CD8-positive, alpha-beta memory T cell (primary cell): ENCODE measurements around the gene GALM. TPM values are rescaled to one million over a fixed set of nuclear protein-coding genes. Genes with fewer than 3 reads are reported as not detected.
A peak's percentile ranks its signal among the peaks of the same experiment; 100 is the strongest.

Source experiments
- CTCF ChIA-PET: fragments of 350-600 bp; sonication (Branson Sonifier 250); formaldehyde crosslinking; loops from one replicate; lab custom pipeline; 2021; ENCODE audit warnings: antibody characterized with exemption; lab: Charles Lee
- POLR2A ChIA-PET: fragments of 350-600 bp; sonication (Branson Sonifier 250); formaldehyde crosslinking; loops from one replicate; lab custom pipeline; 2021; ENCODE audit warnings: antibody characterized with exemption; lab: Charles Lee
- DNase-seq, 5 donors: peaks; one replicate each; pipeline versions ENCODE4 v3.0.0 to v3.0.0-alpha.2; 2020 to 2022; ENCODE audit warnings: mixed read lengths in 1 of 5
- H3K27ac ChIP-seq: one replicate; pipeline ENCODE4 v1.7.0; 2013; ENCODE audit warnings: low read depth, mild to moderate bottlenecking, low read length, moderate library complexity
- H3K27me3 ChIP-seq: 2 replicates; pipeline ENCODE4 v1.7.0; 2013; ENCODE audit warnings: low read length, mild to moderate bottlenecking; ENCODE audit not compliant: insufficient read depth, poor library complexity, severe bottlenecking
- H3K36me3 ChIP-seq: 2 replicates; pipeline ENCODE4 v1.7.0; 2013; ENCODE audit warnings: mild to moderate bottlenecking, low read length, moderate library complexity; ENCODE audit not compliant: insufficient read depth
- H3K4me1 ChIP-seq: 2 replicates; pipeline ENCODE4 v1.7.0; 2013; ENCODE audit warnings: mild to moderate bottlenecking, low read length, moderate library complexity; ENCODE audit not compliant: insufficient read depth
- H3K4me3 ChIP-seq: 2 replicates; pipeline ENCODE4 v1.7.0; 2013; ENCODE audit warnings: mild to moderate bottlenecking, low read length
- H3K9me3 ChIP-seq: 2 replicates; pipeline ENCODE4 v1.7.0; 2013; ENCODE audit warnings: mild to moderate bottlenecking, low read length
- H3K27ac Mint-ChIP-seq, 8 donors: one replicate each; pipeline ENCODE4 v1.8.0; 2020 to 2021; ENCODE audit warnings: mixed read lengths in 8 of 8, mild to moderate bottlenecking in 6 of 8, inconsistent platforms in 3 of 8, moderate library complexity in 3 of 8
- H3K27me3 Mint-ChIP-seq, 2 donors: one replicate each; pipeline ENCODE4 v1.8.0; 2020 to 2021; ENCODE audit warnings: mixed read lengths in 2 of 2, mild to moderate bottlenecking in 1 of 2, moderate library complexity in 1 of 2
- H3K36me3 Mint-ChIP-seq, 3 donors: one replicate each; pipeline ENCODE4 v1.8.0; 2020 to 2021; ENCODE audit warnings: mixed read lengths in 3 of 3, inconsistent platforms in 1 of 3, mild to moderate bottlenecking in 1 of 3
- H3K4me1 Mint-ChIP-seq, 3 donors: one replicate each; pipeline ENCODE4 v1.8.0; 2020 to 2021; ENCODE audit warnings: mixed read lengths in 3 of 3, inconsistent platforms in 1 of 3, mild to moderate bottlenecking in 1 of 3
- H3K4me3 Mint-ChIP-seq, 7 donors: one replicate each; pipeline ENCODE4 v1.8.0; 2020 to 2021; ENCODE audit warnings: mixed read lengths in 7 of 7, mild to moderate bottlenecking in 6 of 7, moderate library complexity in 4 of 7, inconsistent platforms in 2 of 7
- H3K9me3 Mint-ChIP-seq, 5 donors: one replicate each; pipeline ENCODE4 v1.8.0; 2020 to 2022; ENCODE audit warnings: mixed read lengths in 5 of 5, mild to moderate bottlenecking in 3 of 5, moderate library complexity in 2 of 5, inconsistent platforms in 1 of 5
- polyA plus RNA-seq: library from polyadenylated mRNA; unstranded; fragments of 300-500 nt; fragmentation: Illumina TruSeq; gene quantifications from one replicate; pipeline ENCODE4 v1.2.3, GENCODE V29; 2021
- total RNA-seq, 2 experiments: library from RNA; stranded (reverse); gene quantifications; one replicate each; pipeline ENCODE4 v1.2.3, GENCODE V29; 2021

The GALM gene
- total and polyA plus RNA-seq, 3 experiments from 2014 or later, result 51.4 to 109 (median 107) TPM

DNA sequence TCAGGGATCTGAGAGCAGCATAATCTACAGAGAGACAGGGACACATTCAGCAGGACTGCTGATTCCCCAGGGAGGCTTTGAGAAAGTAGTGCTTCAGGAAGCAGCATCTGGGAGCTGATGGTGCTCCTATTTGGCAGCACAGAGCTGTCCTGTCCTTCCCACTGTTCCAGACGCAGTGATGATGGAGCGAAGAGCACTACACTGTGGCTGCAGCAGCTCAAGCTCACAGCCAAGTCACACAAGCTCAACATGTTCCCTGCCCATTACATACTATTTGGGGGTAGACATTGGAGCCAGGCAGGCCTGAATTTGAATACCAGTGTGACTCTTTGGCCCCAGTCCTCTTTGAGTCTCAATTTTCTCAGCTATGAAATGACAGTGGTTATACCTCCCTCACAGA is 15.2 kb upstream of the GALM start:
- Mint-ChIP-seq H3K4me1 (peaks cover 39 to 63% (median 53%) of the 10 kb centered on the region in 3 donors), H3K4me3 (no peak overlapping the region), H3K9me3 (peaks cover 0 to 3% (median 0%) of the 10 kb centered on the region in 5 donors), H3K27ac (peak overlapping the region in 2 of 8 donors; percentile 28 to 51), H3K27me3 (no peaks in the 10 kb centered on the region), H3K36me3 (peaks cover 0 to 8% (median 1%) of the 10 kb centered on the region in 3 donors)
- no peak overlapping the region for H3K27ac ChIP-seq
- no peaks in the 10 kb centered on the region for H3K36me3 ChIP-seq
- no peaks in the 10 kb centered on the region for H3K27me3 ChIP-seq
- ChIA-PET CTCF (interaction anchor here (4.8 kb wide), 1 partner anchor 47 kb away, joined by 24 read pairs; the partner anchor contains the start of gene HNRNPLL), POLR2A (no interaction called here)
- no peak for DNase-seq
- H3K4me3 ChIP-seq, result no peak overlapping the region
- H3K9me3 ChIP-seq, result no peaks in the 10 kb centered on the region
- H3K4me1 ChIP-seq, result peaks cover 42% of the 10 kb centered on the region

DNA sequence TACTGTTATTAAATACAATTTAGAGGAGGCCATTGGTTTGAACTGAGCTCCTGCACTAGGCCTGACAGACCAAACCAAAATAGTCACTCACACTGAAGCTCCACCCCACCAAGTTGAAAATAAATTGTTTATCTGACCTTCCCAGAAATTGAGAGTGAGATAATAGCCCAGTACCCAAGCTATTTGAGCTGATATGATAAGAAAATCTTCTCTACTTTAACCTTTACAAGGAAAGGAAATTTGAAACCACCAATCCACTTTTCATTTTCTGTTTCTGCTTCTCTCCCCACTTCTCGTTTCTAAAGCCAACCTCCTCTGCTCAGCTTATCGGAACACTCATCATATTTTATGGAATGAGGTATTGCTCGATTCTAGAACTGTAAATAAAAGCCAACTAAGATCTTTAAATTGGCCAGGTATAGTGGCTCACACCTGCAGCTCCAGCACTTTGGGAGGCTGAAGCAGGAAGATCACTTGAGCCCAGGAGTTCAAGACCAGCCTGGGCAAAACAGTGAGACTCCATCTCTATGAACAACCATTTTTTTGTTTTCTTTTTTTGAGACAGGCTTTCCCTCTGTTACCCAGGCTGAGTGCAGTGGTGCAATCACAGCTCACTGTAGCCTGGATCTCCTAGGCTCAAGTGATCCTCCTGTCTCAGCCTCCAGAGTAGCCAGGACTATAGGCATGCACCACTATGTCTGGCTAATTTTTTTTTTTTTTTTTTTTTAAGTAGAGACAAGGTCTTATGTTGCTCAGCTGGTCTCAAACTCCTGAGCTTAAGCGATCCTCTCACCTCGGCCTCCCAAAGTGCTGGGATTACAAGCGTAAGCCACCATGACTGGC is 13.3 kb upstream of the GALM start:
- H3K4me3 Mint-ChIP-seq, result peak overlapping the region in 6 of 7 donors; percentile 10 to 78 (median 62)
- Histone ChIP-seq H3K27ac (peak overlapping the region; percentile 22), H3K9me3 (no peaks in the 10 kb centered on the region), H3K4me1 (peaks cover 41% of the 10 kb centered on the region), H3K36me3 (no peaks in the 10 kb centered on the region), H3K27me3 (no peaks in the 10 kb centered on the region), H3K4me3 (peak overlapping the region; percentile 13)
- POLR2A ChIA-PET, result interaction anchor here (0.6 to 1.8 kb wide), 6 partner anchors 12 to 640 kb away, joined by 3 to 13 read pairs (median 5); partner anchors contain the start of gene GALM
- DNase-seq, result no peak
- H3K27ac Mint-ChIP-seq, result peak overlapping the region; percentile 85 to 98 (median 93)
- H3K36me3 Mint-ChIP-seq, result peaks cover 0 to 8% (median 3%) of the 10 kb centered on the region in 3 donors
- CTCF ChIA-PET, result interaction anchor here (0.6 to 4.8 kb wide), 8 partner anchors 9 to 81 kb away, joined by 3 to 24 read pairs (median 4); partner anchors contain the start of genes GALM and HNRNPLL
- H3K9me3 Mint-ChIP-seq, result peaks cover 0 to 3% (median 0%) of the 10 kb centered on the region in 5 donors
- H3K27me3 Mint-ChIP-seq, result no peaks in the 10 kb centered on the region
- H3K4me1 Mint-ChIP-seq, result peaks cover 40 to 64% (median 58%) of the 10 kb centered on the region in 3 donors

DNA sequence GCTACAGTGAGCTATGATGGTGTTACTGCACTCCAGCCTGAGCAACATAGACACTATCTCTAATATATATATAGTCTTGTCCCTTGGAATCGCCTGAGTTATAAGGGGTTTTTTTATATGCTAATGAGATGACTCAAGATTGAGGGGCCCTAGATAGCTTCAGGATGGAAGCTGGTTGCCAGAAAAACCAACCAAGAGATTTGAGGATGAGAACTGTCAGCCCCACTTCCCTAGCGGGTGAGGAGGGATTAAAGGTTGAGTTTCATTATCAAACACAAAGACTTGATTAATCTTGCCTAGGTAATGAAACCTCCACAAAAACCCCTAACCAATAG is 12.6 kb upstream of the GALM start:
- H3K27ac Mint-ChIP-seq, result peak overlapping the region; percentile 85 to 98 (median 94)
- no peaks in the 10 kb centered on the region for H3K36me3 ChIP-seq
- H3K9me3 ChIP-seq, result no peaks in the 10 kb centered on the region
- H3K27me3 ChIP-seq, result no peaks in the 10 kb centered on the region
- DNase-seq, result no peak
- no peaks in the 10 kb centered on the region for H3K9me3 Mint-ChIP-seq
- H3K36me3 Mint-ChIP-seq, result peaks cover 0 to 2% (median 2%) of the 10 kb centered on the region in 3 donors
- peak overlapping the region; percentile 1 to 87 (median 70) for H3K4me3 Mint-ChIP-seq
- ChIA-PET CTCF (interaction anchor here (1.0 to 4.8 kb wide), 8 partner anchors 9 to 55 kb away, joined by 3 to 24 read pairs (median 4); partner anchors contain the start of genes GALM and HNRNPLL), POLR2A (interaction anchor here (1.1 to 1.8 kb wide), 4 partner anchors 11 to 97 kb away, joined by 4 to 13 read pairs (median 5); partner anchors contain the start of gene GALM)
- H3K4me3 ChIP-seq, result peak overlapping the region; percentile 13
- H3K4me1 Mint-ChIP-seq, result peaks cover 33 to 59% (median 52%) of the 10 kb centered on the region in 3 donors
- peaks cover 34% of the 10 kb centered on the region for H3K4me1 ChIP-seq
- H3K27ac ChIP-seq, result no peak overlapping the region
- no peaks in the 10 kb centered on the region for H3K27me3 Mint-ChIP-seq

DNA sequence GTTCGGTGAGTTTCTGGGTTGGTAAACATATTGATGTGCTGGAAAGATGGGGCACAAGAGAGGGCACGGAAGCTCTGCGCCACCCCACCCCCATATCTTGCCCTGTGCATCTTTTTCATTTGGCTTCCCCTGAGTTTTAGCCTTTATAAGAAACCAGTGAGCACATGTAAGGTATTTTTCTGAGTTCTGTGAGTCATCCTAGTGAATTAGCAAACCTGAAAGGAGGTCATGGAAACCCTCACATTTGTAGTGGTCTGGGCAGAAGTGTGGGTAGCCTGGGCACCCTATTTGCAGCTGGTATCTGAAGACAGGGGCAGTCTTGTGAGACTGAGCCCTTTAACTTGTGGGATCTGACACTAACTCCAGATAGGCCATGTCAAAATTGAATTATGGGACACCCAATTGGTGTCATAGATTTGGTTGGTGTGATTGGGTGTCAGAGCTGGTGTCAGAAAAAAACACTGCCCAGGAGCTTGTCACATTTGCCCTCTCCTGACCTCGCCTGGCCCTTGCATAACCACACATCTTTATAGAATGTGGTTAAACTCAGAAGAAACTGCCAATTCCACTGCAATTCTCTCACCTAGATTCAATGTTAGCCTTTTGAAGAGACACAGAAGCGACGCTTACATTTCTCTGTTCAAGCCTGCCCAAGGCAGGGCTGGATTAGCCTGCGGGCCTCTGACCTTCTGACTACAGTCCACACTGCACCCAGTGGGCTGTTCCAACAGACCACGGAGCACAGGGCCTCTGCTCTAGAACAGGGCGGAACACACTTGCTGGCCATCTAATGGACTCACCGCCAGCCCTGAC is 12.0 kb upstream of the GALM start:
- H3K27ac Mint-ChIP-seq, result peak overlapping the region; percentile 85 to 98 (median 94)
- H3K27me3 Mint-ChIP-seq, result no peaks in the 10 kb centered on the region
- H3K4me1 Mint-ChIP-seq, result peaks cover 30 to 59% (median 51%) of the 10 kb centered on the region in 3 donors
- H3K9me3 Mint-ChIP-seq, result no peaks in the 10 kb centered on the region
- H3K4me1 ChIP-seq, result peaks cover 29% of the 10 kb centered on the region
- peaks cover 0 to 2% (median 0%) of the 10 kb centered on the region in 3 donors for H3K36me3 Mint-ChIP-seq
- no peaks in the 10 kb centered on the region for H3K27me3 ChIP-seq
- CTCF ChIA-PET, result interaction anchor here (1.0 to 4.8 kb wide), 7 partner anchors 10 to 56 kb away, joined by 3 to 24 read pairs (median 4); partner anchors contain the start of genes GALM and HNRNPLL
- H3K4me3 Mint-ChIP-seq, result peak overlapping the region; percentile 1 to 87 (median 70)
- H3K36me3 ChIP-seq, result no peaks in the 10 kb centered on the region
- POLR2A ChIA-PET, result interaction anchor here (1.1 to 2.2 kb wide), 5 partner anchors 10 to 97 kb away, joined by 4 to 13 read pairs (median 5); partner anchors contain the start of gene GALM
- H3K4me3 ChIP-seq, result peak overlapping the region; percentile 13
- H3K27ac ChIP-seq, result peak overlapping the region; percentile 20
- DNase-seq, result peak in 4 of 5 donors; percentile 25 to 65 (median 34)
- no peaks in the 10 kb centered on the region for H3K9me3 ChIP-seq

DNA sequence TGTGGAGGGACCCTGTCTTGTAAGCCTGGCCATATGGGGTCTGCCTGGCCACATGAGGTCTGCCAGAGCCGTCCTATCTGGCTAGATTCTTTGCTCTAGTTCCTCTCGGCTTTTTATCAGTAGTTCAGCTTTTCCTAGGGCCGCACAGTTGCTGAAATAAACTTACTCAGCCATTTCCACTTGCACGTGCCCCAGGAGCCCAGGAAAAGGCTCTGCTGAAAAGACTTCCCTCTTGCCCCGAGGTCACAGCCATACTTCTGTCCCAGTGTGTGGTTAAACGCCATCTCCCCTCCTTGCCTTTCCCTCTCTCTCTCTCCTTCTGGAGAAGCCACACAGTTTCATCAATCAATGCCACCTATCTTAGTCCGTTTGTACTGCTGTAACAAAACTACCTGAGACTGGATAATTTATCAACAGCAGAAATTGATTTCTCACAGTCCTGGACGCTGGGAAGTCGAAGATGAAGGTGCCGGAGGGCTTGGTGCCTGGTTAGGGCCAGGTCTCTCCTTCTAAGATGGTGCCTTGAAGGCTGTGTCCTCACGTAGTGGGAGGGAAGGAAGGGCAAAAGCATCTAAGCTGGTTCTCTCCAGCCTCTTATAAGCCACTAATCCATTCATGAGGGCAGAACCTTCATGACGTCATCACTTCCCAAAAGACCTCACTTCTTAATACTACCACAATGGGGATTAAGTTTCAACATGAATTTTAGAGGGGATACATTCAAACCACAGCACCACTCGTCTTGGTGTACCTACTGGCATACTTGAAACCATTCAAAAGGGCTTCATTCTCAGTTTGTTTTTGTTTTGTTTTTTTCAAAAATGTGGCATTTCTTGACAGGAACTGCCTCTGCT is 11.2 kb upstream of the GALM start:
- peaks cover 30 to 65% (median 55%) of the 10 kb centered on the region in 3 donors for H3K4me1 Mint-ChIP-seq
- DNase-seq, result no peak
- no peaks in the 10 kb centered on the region for H3K36me3 ChIP-seq
- no peaks in the 10 kb centered on the region for H3K27me3 Mint-ChIP-seq
- H3K9me3 Mint-ChIP-seq, result no peaks in the 10 kb centered on the region
- H3K27ac ChIP-seq, result peak overlapping the region; percentile 20
- H3K4me1 ChIP-seq, result peaks cover 29% of the 10 kb centered on the region
- POLR2A ChIA-PET, result interaction anchor here (0.6 to 2.2 kb wide), 4 partner anchors 9 to 12 kb away, joined by 3 to 13 read pairs (median 6); partner anchors contain the start of gene GALM
- CTCF ChIA-PET, result interaction anchor here (2.7 to 4.8 kb wide), 2 partner anchors 12 to 51 kb away, joined by 18 to 24 read pairs; partner anchors contain the start of genes GALM and HNRNPLL
- H3K27ac Mint-ChIP-seq, result peak overlapping the region; percentile 85 to 98 (median 94)
- no peaks in the 10 kb centered on the region for H3K27me3 ChIP-seq
- no peaks in the 10 kb centered on the region for H3K9me3 ChIP-seq
- peak overlapping the region in 6 of 7 donors; percentile 1 to 78 (median 50) for H3K4me3 Mint-ChIP-seq
- H3K36me3 Mint-ChIP-seq, result peaks cover 0 to 2% (median 0%) of the 10 kb centered on the region in 3 donors
- H3K4me3 ChIP-seq, result no peak overlapping the region

DNA sequence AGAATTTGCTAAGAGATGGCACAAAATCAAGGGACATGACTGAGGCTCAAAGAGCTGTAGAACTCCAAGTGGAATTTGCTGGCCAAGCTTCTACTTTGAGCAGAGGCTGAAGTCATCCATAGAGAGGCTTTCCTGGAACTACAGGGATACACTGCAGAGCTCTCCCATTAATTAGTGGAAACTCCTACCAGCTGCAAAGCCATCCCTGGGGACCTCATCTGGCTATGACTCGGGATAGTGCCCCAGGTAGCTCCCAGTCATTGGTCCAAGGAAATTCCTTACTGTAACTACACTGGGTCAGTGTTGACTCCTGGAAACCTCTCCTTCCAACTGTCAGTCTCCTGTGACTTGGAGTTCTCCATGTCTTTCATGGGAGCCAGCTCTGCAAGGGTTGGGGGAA is 10.5 kb upstream of the GALM start:
- Histone ChIP-seq H3K9me3 (no peaks in the 10 kb centered on the region), H3K36me3 (no peaks in the 10 kb centered on the region), H3K4me1 (peaks cover 29% of the 10 kb centered on the region), H3K4me3 (no peak overlapping the region), H3K27me3 (no peaks in the 10 kb centered on the region), H3K27ac (no peak overlapping the region)
- Mint-ChIP-seq H3K4me1 (peaks cover 29 to 60% (median 55%) of the 10 kb centered on the region in 3 donors), H3K9me3 (no peaks in the 10 kb centered on the region), H3K4me3 (peak overlapping the region in 2 of 7 donors; percentile 38 to 41), H3K27me3 (no peaks in the 10 kb centered on the region), H3K27ac (peak overlapping the region in 7 of 8 donors; percentile 13 to 98 (median 90)), H3K36me3 (peaks cover 0 to 2% (median 0%) of the 10 kb centered on the region in 3 donors)
- CTCF ChIA-PET, result no interaction called here
- POLR2A ChIA-PET, result interaction anchor here (0.6 to 2.2 kb wide), 3 partner anchors 9 to 12 kb away, joined by 3 to 8 read pairs (median 5); partner anchors contain the start of gene GALM
- DNase-seq, result no peak
